ENCODE results near the gene DTX4.

DNA sequence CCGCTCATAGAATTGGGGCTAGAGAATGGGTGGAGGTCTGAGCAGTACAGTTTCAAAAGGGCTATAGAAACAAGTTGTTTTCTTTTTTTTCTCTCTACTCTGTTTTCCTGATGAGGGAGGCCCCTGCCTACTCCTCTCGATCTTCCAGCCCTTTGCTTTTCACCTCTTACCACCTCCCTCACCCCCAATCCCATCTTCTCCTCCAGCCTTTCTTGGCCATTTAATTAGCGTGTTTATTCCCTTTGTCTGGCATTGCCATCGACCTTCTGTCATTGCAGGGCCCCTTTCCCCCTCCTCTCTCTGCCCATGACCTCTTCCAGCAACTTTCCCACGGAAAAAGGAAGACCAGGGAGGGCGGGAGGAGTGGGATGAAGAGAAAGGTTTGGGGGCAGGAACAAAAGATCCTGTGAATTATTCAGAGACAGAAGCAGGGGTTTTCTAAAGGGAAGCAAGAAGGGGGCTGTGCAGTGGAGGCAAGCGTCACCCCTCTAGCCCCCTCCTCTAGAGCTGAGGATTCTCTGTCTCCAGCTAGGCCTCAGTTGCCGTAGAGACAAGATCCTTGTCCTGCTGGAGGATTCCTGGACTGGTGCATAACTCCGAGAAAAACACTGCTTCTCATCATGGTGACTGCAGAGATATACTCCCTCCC is 12.9 kb downstream of the DTX4 start:
- no peak for TF ChIP-seq CTCF (conservative IDR thresholded peaks at IDR 0.05 in 1 of 2, IDR thresholded peaks at IDR 0.05 in 1 of 2; ENCODE audit: extremely low read depth in 1 of 2, insufficient read depth in 1 of 2, low read depth in 1 of 2, low read length in 2 of 2)
- no peak for TF ChIP-seq EZH2 (IDR thresholded peaks at IDR 0.05; ENCODE audit: borderline replicate concordance, low read length)
